ENCODE results near the gene CYREN. TPM values are rescaled to one million over a fixed set of nuclear protein-coding genes. Genes with fewer than 3 reads are reported as not detected.
"Not testable (repeated sequence)": the region's sequence is repeated elsewhere in the genome, so short reads cannot be mapped to it uniquely, and the experiment has no call there.

Gene CYREN
- total RNA-seq, 6 experiments from 2014 or later: 26.4 to 32.8 (median 30.0) TPM

DNA sequence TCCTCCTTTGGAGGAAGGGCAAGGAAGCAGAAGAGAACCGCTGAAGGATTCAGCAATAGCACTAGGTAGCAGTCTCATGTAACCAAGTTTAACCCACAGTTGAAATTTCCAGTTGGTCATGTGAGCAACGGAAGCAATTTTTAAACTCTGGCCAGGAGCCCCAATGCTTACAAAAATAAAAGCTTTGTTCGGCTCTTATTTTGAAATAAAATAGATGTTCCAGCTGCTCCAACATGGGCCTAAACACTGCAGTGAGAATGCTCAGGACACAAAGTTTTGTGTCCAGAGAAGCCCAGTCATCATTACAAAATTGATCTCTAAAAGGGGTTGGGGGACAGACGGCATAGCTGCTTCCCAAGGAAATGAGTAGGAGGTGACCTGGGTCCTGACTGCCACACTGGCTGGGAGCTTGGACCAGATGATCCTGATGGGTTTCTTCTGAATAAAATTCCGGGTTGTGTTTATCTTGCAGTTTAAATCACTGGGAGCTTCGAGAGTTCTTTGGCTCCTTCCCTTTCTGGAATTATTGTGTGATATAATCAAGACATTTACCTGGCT lies 23.1 kb downstream of the CYREN start:
- H3K27me3 Mint-ChIP-seq (ENCODE audit: insufficient read depth): no peaks in the 10 kb centered on the region; the same call in none of the 2 replicates
- H3K27ac Mint-ChIP-seq: peak overlapping the region; percentile 84
- H3K4me1 Mint-ChIP-seq (ENCODE audit: low read depth): peaks cover 43% of the 10 kb centered on the region
- H3K9me3 Mint-ChIP-seq: no peaks in the 10 kb centered on the region
- H3K36me3 Mint-ChIP-seq (ENCODE audit: low read depth): no peaks in the 10 kb centered on the region
- no peak for DNase-seq
- TF ChIP-seq, protein P1, sequence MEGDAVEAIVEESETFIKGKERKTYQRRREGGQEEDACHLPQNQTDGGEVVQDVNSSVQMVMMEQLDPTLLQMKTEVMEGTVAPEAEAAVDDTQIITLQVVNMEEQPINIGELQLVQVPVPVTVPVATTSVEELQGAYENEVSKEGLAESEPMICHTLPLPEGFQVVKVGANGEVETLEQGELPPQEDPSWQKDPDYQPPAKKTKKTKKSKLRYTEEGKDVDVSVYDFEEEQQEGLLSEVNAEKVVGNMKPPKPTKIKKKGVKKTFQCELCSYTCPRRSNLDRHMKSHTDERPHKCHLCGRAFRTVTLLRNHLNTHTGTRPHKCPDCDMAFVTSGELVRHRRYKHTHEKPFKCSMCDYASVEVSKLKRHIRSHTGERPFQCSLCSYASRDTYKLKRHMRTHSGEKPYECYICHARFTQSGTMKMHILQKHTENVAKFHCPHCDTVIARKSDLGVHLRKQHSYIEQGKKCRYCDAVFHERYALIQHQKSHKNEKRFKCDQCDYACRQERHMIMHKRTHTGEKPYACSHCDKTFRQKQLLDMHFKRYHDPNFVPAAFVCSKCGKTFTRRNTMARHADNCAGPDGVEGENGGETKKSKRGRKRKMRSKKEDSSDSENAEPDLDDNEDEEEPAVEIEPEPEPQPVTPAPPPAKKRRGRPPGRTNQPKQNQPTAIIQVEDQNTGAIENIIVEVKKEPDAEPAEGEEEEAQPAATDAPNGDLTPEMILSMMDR (IDR thresholded peaks at IDR 0.05): no peak
- H3K4me3 Mint-ChIP-seq: peak overlapping the region; percentile 91

DNA sequence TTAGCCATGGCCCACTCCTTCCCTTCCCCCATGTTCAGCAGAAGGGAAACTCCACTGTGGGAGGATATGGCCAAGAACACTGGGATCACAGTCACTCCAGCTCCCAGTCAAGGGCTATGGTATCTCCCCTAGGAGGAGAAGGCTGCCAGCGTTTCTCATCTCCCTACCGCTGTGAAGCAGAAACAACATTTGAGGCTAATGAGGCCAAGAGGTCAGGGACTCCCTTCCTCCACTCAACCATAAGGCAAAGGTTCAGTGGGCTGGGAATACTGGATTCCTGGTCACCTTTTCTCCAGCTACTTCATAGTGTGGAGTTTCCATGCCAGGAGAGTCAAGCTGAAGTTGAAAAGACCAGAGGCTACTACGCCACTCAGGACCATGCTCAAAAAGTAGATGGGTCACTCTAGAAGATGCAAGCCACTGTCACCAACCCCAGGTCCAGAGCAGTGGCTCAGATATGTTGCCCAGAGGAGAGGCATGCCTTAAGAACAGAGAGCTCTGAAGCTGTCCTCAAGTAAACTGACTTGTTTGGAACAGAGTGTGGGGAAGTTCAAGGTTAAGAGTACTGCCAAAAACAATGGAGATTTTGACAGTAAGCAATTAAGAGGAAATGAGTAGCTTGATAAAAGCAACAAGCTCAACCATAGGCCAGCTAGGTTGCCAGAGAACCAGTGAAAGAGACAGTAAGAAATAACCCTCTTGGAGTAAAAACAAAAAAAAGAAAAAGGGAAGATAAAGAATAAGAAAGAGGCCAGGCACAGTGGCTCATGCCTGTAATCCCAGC lies 26.4 kb downstream of the CYREN start:
- H3K9me3 Mint-ChIP-seq: no peaks in the 10 kb centered on the region

DNA sequence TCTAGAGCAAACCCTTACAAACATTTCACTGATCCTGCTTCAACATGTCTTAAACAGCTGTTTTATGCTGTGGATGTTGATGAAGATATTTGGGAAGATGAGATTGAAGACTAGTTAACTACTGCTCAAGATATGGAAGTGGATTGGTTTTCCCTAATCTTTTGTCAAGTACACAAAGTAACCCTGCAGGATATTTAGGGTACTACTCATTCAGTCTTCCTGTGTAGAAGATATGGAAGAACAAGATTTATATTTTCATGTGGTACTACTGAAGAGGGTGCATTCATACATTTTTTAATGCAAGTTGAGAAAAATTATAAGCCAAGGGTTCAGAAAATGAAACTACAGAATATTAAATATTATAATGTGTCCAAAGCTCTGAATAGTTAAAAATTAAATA lies 40.9 kb downstream of the CYREN start:
- Mint-ChIP-seq H3K27me3 (ENCODE audit: insufficient read depth) (peaks cover 10% of the 10 kb centered on the region; the same call in 1 of the 2 replicates), H3K4me3 (no peak overlapping the region)
- TF ChIP-seq, protein P1 (IDR thresholded peaks at IDR 0.05): no peak; the same call in 1 of the 2 replicates

More for the DNA sequence above, 26.4 kb downstream of the CYREN start:
- no peak overlapping the region for H3K27ac Mint-ChIP-seq
- no peaks in the 10 kb centered on the region for H3K36me3 Mint-ChIP-seq (ENCODE audit: low read depth)
- H3K4me3 Mint-ChIP-seq: no peak overlapping the region
- peaks cover 30% of the 10 kb centered on the region for H3K4me1 Mint-ChIP-seq (ENCODE audit: low read depth)
- TF ChIP-seq, protein P1 (IDR thresholded peaks at IDR 0.05): no peak
- DNase-seq: no peak
- peaks cover 3% of the 10 kb centered on the region for H3K27me3 Mint-ChIP-seq (ENCODE audit: insufficient read depth)

DNA sequence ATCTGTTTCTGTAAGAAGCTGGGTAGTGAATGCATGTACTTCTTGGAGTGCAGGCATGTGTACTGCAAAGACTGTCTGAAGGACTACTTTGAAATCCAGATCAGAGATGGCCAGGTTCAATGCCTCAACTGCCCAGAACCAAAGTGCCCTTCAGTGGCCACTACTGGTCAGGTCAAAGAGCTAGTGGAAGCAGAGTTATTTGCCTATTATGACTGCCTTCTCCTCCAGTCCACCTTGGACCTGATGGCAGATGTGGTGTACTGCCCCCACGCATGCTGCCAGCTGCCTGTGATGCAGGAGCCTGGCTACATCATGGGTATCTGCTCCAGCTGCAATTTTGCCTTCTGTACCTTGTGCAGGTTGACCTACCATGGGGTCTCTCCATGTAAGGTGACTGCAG lies 41.6 kb downstream of the CYREN start:
- Mint-ChIP-seq H3K4me1 (ENCODE audit: low read depth) (no peaks in the 10 kb centered on the region), H3K9me3 (no peaks in the 10 kb centered on the region), H3K4me3 (no peak overlapping the region), H3K27ac (no peak overlapping the region), H3K27me3 (ENCODE audit: insufficient read depth) (peaks cover 10% of the 10 kb centered on the region; the same call in 1 of the 2 replicates), H3K36me3 (ENCODE audit: low read depth) (no peaks in the 10 kb centered on the region)
- no peak for DNase-seq
- TF ChIP-seq, protein P1 (IDR thresholded peaks at IDR 0.05): no peak

More for the DNA sequence above, 40.9 kb downstream of the CYREN start:
- H3K4me1 Mint-ChIP-seq (ENCODE audit: low read depth): no peaks in the 10 kb centered on the region
- DNase-seq: no peak
- no peak overlapping the region for H3K27ac Mint-ChIP-seq
- no peaks in the 10 kb centered on the region for H3K36me3 Mint-ChIP-seq (ENCODE audit: low read depth)
- H3K9me3 Mint-ChIP-seq: no peaks in the 10 kb centered on the region

DNA sequence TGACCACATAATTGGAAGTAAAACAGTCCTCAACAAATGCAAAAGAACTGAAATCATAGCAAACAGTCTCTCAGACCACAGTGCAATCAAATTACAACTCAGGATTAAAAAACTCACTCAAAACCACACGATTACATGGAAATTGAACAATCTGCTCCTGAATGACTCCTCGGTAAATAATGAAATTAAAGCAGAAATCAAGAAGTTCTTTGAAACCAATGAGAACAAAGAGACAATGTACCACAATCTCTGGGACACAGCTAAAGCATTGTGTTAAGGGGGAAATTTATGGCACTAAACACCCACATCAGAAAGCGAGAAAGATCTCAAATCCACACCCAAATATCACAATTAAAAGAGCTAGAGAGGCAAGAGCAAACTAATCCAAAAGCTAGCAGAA lies 45.9 kb downstream of the CYREN start:
- not testable (repeated sequence) for H3K4me1 Mint-ChIP-seq (ENCODE audit: low read depth); H3K27ac Mint-ChIP-seq; H3K36me3 Mint-ChIP-seq (ENCODE audit: low read depth); DNase-seq; H3K9me3 Mint-ChIP-seq; H3K4me3 Mint-ChIP-seq
- H3K27me3 Mint-ChIP-seq (ENCODE audit: insufficient read depth): peaks cover 15% of the 10 kb centered on the region

DNA sequence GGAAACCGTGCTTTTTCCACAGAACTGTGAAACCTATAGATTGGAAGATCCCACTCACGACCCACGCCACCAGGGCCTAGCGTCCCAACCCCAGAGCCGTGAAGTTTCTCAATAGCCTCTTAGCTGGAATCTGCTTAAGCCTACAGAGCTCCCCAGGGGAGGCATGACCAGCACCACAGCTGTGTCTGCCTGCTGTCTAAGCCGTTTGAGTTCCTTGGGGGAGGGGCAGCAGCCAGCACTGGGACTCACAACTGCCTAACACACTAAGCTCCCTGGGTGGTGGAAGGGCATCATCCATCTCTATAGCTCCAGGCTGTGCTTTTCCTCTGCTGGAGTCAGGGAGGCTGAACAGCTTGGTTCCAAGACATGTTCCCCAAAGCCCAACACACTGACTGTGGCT lies 48.6 kb downstream of the CYREN start:
- DNase-seq: no peak
- Mint-ChIP-seq H3K27me3 (ENCODE audit: insufficient read depth) (peaks cover 15% of the 10 kb centered on the region), H3K27ac (no peak overlapping the region)

More for the DNA sequence above, 48.6 kb downstream of the CYREN start:
- TF ChIP-seq, protein P1 (IDR thresholded peaks at IDR 0.05): no peak
- Mint-ChIP-seq H3K4me1 (ENCODE audit: low read depth) (no peaks in the 10 kb centered on the region), H3K4me3 (no peak overlapping the region), H3K36me3 (ENCODE audit: low read depth) (peaks cover 8% of the 10 kb centered on the region; the same call in 1 of the 2 replicates), H3K9me3 (peaks cover 6% of the 10 kb centered on the region; the same call in 1 of the 2 replicates)

Measured in HFFc6 (cell line).